DND-41 (cell line): Measurements from ENCODE around the gene USP54.

Experiments
- EZH2 ChIP-seq: IDR thresholded peaks from 3 replicates; pipeline ENCODE4 v1.6.1; 2012; ENCODE audit warnings: borderline replicate concordance, low read depth, mild to moderate bottlenecking, moderate library complexity, low read length, inconsistent platforms; ENCODE audit not compliant: severe bottlenecking
- TF ChIP-seq, protein P1 (sequence below): IDR thresholded peaks from 2 replicates; pipeline ENCODE4 v1.5.1; 2012; ENCODE audit warnings: borderline replicate concordance, low read length, moderate library complexity, mild to moderate bottlenecking; ENCODE audit not compliant: poor library complexity, severe bottlenecking; ENCODE audit errors: extremely low read depth

DNA sequence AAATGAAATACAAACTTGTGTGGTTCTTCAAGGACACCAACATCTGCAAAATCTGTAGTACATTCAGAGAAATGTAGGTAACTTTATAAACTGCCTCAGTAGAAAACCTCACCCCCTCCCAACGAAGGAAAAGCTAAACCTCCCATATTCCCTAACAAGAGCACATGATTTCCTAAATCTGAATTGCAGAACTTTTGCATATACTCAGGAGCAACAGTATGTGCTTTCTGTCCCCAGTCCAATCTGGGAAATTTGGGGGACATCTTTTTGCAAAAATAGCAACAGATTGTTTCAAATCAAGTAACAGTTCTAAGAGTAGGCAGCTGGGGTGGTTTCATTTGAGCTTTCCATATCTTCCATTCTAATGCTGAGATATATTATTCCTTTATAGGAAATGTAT is 142.0 kb downstream of the USP54 start:
- TF ChIP-seq, protein P1, sequence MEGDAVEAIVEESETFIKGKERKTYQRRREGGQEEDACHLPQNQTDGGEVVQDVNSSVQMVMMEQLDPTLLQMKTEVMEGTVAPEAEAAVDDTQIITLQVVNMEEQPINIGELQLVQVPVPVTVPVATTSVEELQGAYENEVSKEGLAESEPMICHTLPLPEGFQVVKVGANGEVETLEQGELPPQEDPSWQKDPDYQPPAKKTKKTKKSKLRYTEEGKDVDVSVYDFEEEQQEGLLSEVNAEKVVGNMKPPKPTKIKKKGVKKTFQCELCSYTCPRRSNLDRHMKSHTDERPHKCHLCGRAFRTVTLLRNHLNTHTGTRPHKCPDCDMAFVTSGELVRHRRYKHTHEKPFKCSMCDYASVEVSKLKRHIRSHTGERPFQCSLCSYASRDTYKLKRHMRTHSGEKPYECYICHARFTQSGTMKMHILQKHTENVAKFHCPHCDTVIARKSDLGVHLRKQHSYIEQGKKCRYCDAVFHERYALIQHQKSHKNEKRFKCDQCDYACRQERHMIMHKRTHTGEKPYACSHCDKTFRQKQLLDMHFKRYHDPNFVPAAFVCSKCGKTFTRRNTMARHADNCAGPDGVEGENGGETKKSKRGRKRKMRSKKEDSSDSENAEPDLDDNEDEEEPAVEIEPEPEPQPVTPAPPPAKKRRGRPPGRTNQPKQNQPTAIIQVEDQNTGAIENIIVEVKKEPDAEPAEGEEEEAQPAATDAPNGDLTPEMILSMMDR: no peak
- TF ChIP-seq EZH2: no peak
